Ovary (tissue), 9 donors: Measurements from ENCODE around the gene JARID2. TPM values are rescaled to one million over a fixed set of nuclear protein-coding genes. Genes with fewer than 3 reads are reported as not detected.
A peak's percentile ranks its signal among the peaks of the same experiment; 100 is the strongest.

ENCODE experiments used
- DNase-seq, 5 donors: peaks; one replicate each; pipeline ENCODE4 v3.0.0-alpha.2; 2019 to 2020
- H3K27ac ChIP-seq, 2 donors: fragments of 200-600 bp; one replicate each; pipeline versions ENCODE4 v1.5.1 to v1.8.0; 2019 to 2022
- H3K27me3 ChIP-seq: fragments of 200-600 bp; one replicate; pipeline ENCODE4 v1.8.0; 2022
- H3K36me3 ChIP-seq: fragments of 200-600 bp; sonication (generic); one replicate; pipeline ENCODE4 v1.5.1; 2019
- H3K4me1 ChIP-seq: one replicate; pipeline ENCODE4 v1.8.1; 2013; ENCODE audit warnings: mild to moderate bottlenecking, moderate library complexity; ENCODE audit not compliant: insufficient read depth
- H3K4me3 ChIP-seq: fragments of 200-600 bp; sonication (generic); one replicate; pipeline ENCODE4 v1.5.1; 2017
- H3K9me3 ChIP-seq, 2 donors: fragments of 200-600 bp in 1 of 2; sonication (generic) in 1 of 2; one replicate each; pipeline versions ENCODE4 v1.5.1 to v1.8.1; 2013 to 2019; ENCODE audit warnings: mild to moderate bottlenecking in 1 of 2, moderate library complexity in 1 of 2
- CTCF ChIP-seq, 3 donors: fragments of 450-650 bp in 2 of 3; fragments of 200-600 bp in 1 of 3; IDR thresholded peaks; one replicate each; pipeline versions ENCODE4 v1.5.1 to v1.8.0; 2016 to 2022; ENCODE audit warnings: antibody characterized with exemption in 3 of 3, mild to moderate bottlenecking in 1 of 3
- EP300 ChIP-seq: sonication (generic); formaldehyde crosslinking; IDR thresholded peaks from one replicate; pipeline ENCODE4 v1.6.1; 2017; ENCODE audit warnings: antibody characterized with exemption
- POLR2A ChIP-seq: fragments of 450-650 bp; IDR thresholded peaks from one replicate; pipeline ENCODE4 v1.6.1; 2017; ENCODE audit warnings: antibody characterized with exemption, mild to moderate bottlenecking, moderate library complexity
- WGBS, 3 donors: extraction: QIAGEN DNeasy Blood & Tissue Kit in 1 of 3; methylation state at CpG; one replicate each; pipeline versions ENCODE4 v1.1.5 to v1.1.7; 2013 to 2017; 5-methylcytosine and 5-hydroxymethylcytosine counted together
- intact Hi-C, 4 donors: fragments of 100-400 bp; cut with DNase I; formaldehyde crosslinking; loops; one replicate each; pipeline versions ENCODE4 v1.11.0 to v1.15.1; 2022 to 2023
- polyA plus RNA-seq, 2 donors: library from polyadenylated mRNA; stranded (reverse); fragments of 200-250 nt in 1 of 2; fragments of 350-450 nt in 1 of 2; fragmentation: Illumina TruSeq in 1 of 2; extraction: RNeasy Lipid Tissue Mini Kit (QIAGEN cat#74804) in 1 of 2; gene quantifications; one replicate each; pipeline ENCODE4 v1.2.3, GENCODE V29; 2013 to 2014
- total RNA-seq, 7 donors: library from RNA; depleted of rRNA in 2 of 7; stranded (reverse); fragments of >200 nt in 2 of 7; fragmentation: NEBNext Ultra II Directional in 3 of 7; extraction: Animal tissue kit (Norgen Biotek cat#: 25700) in 3 of 7; gene quantifications; one replicate each; pipeline versions ENCODE4 v1.1.0 to v1.2.4, GENCODE V29; 2016 to 2023
- donor health status: DM: no; HTN: no; CAD: no; lungs with moderate emphysema.
- donor health status: DM: no; HTN: no; CAD: no.
- donor health status: Bipolar disorder and iron deficiency.
- donor health status: DM: yes; HTN: yes; CAD: no.
- donor health status: DM: no; HTN: no; CAD: no.
- donor health status: DM: yes; HTN: yes; CAD: no.

JARID2 gene
- total and polyA plus RNA-seq, 9 donors, result 4.5 to 17.4 (median 8.7) TPM

- Histone ChIP-seq H3K27me3 (no peaks in the 10 kb centered on the region), H3K4me1 (peaks cover 13% of the 10 kb centered on the region), H3K27ac (peak overlapping the region in 1 of 2 donors; percentile 16), H3K9me3 (no peaks in the 10 kb centered on the region), H3K36me3 (no peaks in the 10 kb centered on the region), H3K4me3 (no peak overlapping the region)
- 84 to 86% (median 84%) methylated on average over 6 of the region's 6 CpGs for WGBS, 3 donors
- no peak for DNase-seq
- intact Hi-C loops, result loop anchor here in 1 of 4 donors (10.0 kb wide), 1 partner anchor 1228 kb away; no protein-coding TSS in a partner anchor
- TF ChIP-seq CTCF (IDR thresholded peaks at IDR 0.05), result no peak
- TF ChIP-seq POLR2A, result no peak
- no peak for TF ChIP-seq EP300
Measured at GRCh38 chr6:15442467-15442866, 196.6 kb downstream of the JARID2 start.

GRCh38 chr6:15443119-15443830, 197.4 kb downstream of the JARID2 start:
- no peak overlapping the region for H3K4me3 ChIP-seq
- H3K27me3 ChIP-seq, result no peaks in the 10 kb centered on the region
- peak overlapping the region in 1 of 2 donors; percentile 16 for H3K27ac ChIP-seq
- intact Hi-C loops, result loop anchor here in 1 of 4 donors (10.0 kb wide), 1 partner anchor 1228 kb away; no protein-coding TSS in a partner anchor
- peaks cover 13% of the 10 kb centered on the region for H3K4me1 ChIP-seq
- 40 to 43% (median 43%) methylated on average over 5 of the region's 5 CpGs for WGBS, 3 donors
- TF ChIP-seq POLR2A (no peak), EP300 (no peak), CTCF (IDR thresholded peaks at IDR 0.05) (no peak)
- no peaks in the 10 kb centered on the region for H3K9me3 ChIP-seq
- no peaks in the 10 kb centered on the region for H3K36me3 ChIP-seq
- DNase-seq, result no peak

- Histone ChIP-seq H3K4me3 (no peak overlapping the region), H3K27ac (no peak overlapping the region), H3K4me1 (peaks cover 14% of the 10 kb centered on the region)
Measured at GRCh38 chr6:15444081-15444731, 198.3 kb downstream of the JARID2 start.

More at GRCh38 chr6:15444081-15444731, 198.3 kb downstream of the JARID2 start:
- Histone ChIP-seq H3K9me3 (no peaks in the 10 kb centered on the region), H3K27me3 (no peaks in the 10 kb centered on the region), H3K36me3 (no peaks in the 10 kb centered on the region)
- no peak for TF ChIP-seq POLR2A
- TF ChIP-seq EP300, result no peak
- TF ChIP-seq CTCF (IDR thresholded peaks at IDR 0.05), result no peak
- intact Hi-C loops, result loop anchor here in 1 of 4 donors (10.0 kb wide), 1 partner anchor 1229 kb away; no protein-coding TSS in a partner anchor
- WGBS, 3 donors, result 27 to 50% (median 42%) methylated on average over 14 of the region's 14 CpGs
- peak in 3 of 5 donors; percentile 38 to 45 (median 41) for DNase-seq
